Pancreas (tissue), 10 donors: ENCODE results near the gene RSPO4. TPM values are rescaled to one million over a fixed set of nuclear protein-coding genes. Genes with fewer than 3 reads are reported as not detected.

ENCODE experiments used
- ATAC-seq, 4 donors: fragments of 200-7000 bp; cut with Tn5 transposase; one replicate each; pipeline versions ENCODE4 v1.8.0 to v1.9.1; 2020; ENCODE audit warnings: mild to moderate bottlenecking in 4 of 4, moderate library complexity in 4 of 4
- DNase-seq, 6 donors: peaks; one replicate each; pipeline ENCODE4 v3.0.0-alpha.2; 2020
- FAIRE-seq: peaks from 2 replicates; lab custom pipeline; 2012; peaks lifted over from hg19 to GRCh38; lab: Jason Lieb, UNC
- H3K27ac ChIP-seq, 4 donors: fragments of 200-600 bp; sonication (generic); 1 replicate in 3 of 4; 2 replicates in 1 of 4; pipeline versions ENCODE4 v1.5.0 to v1.8.0; 2020
- H3K27me3 ChIP-seq, 4 donors: fragments of 200-600 bp; one replicate each; pipeline ENCODE4 v1.8.0; 2021
- H3K36me3 ChIP-seq, 3 donors: fragments of 200-600 bp; sonication (generic) in 1 of 3; one replicate each; pipeline versions ENCODE4 v1.5.0 to v1.8.0; 2020 to 2021
- H3K4me1 ChIP-seq, 3 donors: fragments of 200-600 bp; one replicate each; pipeline ENCODE4 v1.8.0; 2021
- H3K4me3 ChIP-seq, 4 donors: fragments of 200-600 bp; sonication (generic) in 2 of 4; one replicate each; pipeline versions ENCODE4 v1.5.0 to v1.8.0; 2020 to 2021
- H3K9me3 ChIP-seq, 4 donors: fragments of 200-600 bp; one replicate each; pipeline ENCODE4 v1.8.0; 2021
- WGBS, 2 donors: extraction: QIAGEN DNeasy Blood & Tissue Kit; methylation state at CpG; one replicate each; pipeline ENCODE4 v1.1.7; 2013; 5-methylcytosine and 5-hydroxymethylcytosine counted together
- intact Hi-C, 3 donors: fragments of 100-400 bp; cut with DNase I; formaldehyde crosslinking; loops; one replicate each; pipeline versions ENCODE4 v1.11.1 to v1.14.2; 2022
- polyA plus RNA-seq, 2 donors: library from polyadenylated mRNA; stranded (reverse); fragments of 200-250 nt; gene quantifications; one replicate each; pipeline ENCODE4 v1.2.3, GENCODE V29; 2013
- total RNA-seq, 6 donors: library from RNA; stranded (reverse); fragmentation: NEBNext Ultra II Directional in 4 of 6; extraction: Animal tissue kit (Norgen Biotek cat#: 25700) in 4 of 6; gene quantifications; one replicate each; pipeline versions ENCODE4 v1.2.1 to v1.2.4, GENCODE V29; 2021 to 2023
- TF ChIP-seq, protein P1 (sequence below), 4 donors: fragments of 200-600 bp; sonication (generic) in 3 of 4; IDR thresholded peaks; one replicate each; pipeline versions ENCODE4 v1.5.0 to v1.8.0; 2021; ENCODE audit warnings: antibody characterized with exemption in 4 of 4
- donor health status: healthy with polysubstance abuse.
- donor health status: DM: no; HTN: no; CAD: no; lungs with moderate emphysema.
- donor health status: DM: no; HTN: no; CAD: no.
- donor health status: control.
- donor health status: control.
- donor health status: Bipolar disorder and iron deficiency.
- donor health status: DM: yes; HTN: yes; CAD: no.
- donor health status: DM: no; HTN: no; CAD: no.
- donor health status: DM: no; HTN: no; CAD: no.
- donor health status: DM: yes; HTN: yes; CAD: no.

The RSPO4 gene
- total and polyA plus RNA-seq, 8 donors, result 0.08 to 0.28 (median 0.09) TPM; not detected in 3

DNA sequence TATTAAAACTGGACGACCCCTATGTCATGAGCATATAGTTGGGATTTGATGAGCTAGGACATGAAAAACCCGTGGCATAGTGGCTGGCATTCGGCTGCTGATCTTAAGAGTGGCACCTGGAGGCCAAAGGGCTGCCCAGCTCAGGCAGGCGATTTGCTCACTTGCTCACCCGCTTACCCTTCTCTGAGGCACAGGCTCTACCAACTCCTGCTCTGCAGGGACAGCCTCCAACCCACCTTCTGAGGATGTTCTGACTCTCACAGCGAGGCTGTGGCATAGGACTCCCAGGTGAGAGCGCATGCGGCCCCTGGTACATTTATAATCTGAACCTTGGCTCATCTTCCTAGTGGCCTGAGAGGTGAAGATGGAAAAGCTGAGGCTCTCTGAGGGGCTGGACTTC lies 995 bp downstream of the RSPO4 start:
- peaks cover 0 to 9% (median 3%) of the 10 kb centered on the region in 4 donors for H3K27me3 ChIP-seq
- no peak for FAIRE-seq
- TF ChIP-seq, protein P1, sequence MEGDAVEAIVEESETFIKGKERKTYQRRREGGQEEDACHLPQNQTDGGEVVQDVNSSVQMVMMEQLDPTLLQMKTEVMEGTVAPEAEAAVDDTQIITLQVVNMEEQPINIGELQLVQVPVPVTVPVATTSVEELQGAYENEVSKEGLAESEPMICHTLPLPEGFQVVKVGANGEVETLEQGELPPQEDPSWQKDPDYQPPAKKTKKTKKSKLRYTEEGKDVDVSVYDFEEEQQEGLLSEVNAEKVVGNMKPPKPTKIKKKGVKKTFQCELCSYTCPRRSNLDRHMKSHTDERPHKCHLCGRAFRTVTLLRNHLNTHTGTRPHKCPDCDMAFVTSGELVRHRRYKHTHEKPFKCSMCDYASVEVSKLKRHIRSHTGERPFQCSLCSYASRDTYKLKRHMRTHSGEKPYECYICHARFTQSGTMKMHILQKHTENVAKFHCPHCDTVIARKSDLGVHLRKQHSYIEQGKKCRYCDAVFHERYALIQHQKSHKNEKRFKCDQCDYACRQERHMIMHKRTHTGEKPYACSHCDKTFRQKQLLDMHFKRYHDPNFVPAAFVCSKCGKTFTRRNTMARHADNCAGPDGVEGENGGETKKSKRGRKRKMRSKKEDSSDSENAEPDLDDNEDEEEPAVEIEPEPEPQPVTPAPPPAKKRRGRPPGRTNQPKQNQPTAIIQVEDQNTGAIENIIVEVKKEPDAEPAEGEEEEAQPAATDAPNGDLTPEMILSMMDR (IDR thresholded peaks at IDR 0.05), result no peak

DNA sequence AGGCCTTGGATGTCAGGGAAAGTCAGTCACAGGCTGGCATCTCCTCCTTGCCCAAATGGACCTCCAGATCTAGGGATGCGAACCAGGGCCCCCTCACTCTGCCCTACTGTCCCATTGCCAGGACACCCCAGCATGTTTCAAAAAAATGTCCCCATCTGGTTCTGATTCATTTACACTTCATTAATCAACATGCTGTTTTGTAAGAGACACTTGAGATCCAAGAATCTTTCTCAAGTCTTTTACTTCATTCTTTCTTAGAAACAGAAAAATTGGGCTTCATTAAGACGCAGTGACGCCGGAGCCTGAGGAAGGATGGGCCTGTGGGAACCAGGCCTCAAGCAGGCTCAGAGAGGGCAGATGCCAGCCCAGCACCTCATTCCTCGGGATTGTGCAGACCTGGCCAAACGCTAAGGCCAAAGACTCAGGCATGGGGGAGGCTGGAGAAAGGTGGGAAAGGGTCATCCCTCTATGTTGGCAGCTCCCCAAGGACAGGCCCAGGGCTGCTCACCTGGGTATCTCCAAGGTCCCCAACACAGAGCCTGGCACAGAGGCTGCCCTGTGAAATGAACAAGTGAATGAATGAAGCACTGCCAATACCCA lies 3.8 kb downstream of the RSPO4 start:
- Histone ChIP-seq H3K4me1 (no peaks in the 10 kb centered on the region), H3K27me3 (peaks cover 0 to 5% (median 2%) of the 10 kb centered on the region in 4 donors), H3K27ac (no peak overlapping the region), H3K9me3 (no peaks in the 10 kb centered on the region), H3K4me3 (no peak overlapping the region), H3K36me3 (no peaks in the 10 kb centered on the region)
- TF ChIP-seq, protein P1 (IDR thresholded peaks at IDR 0.05), result no peak
- WGBS, 2 donors, result 55 to 72% methylated on average over 6 of the region's 6 CpGs
- intact Hi-C loops, result no loop called here
- ATAC-seq (no peak), DNase-seq (no peak), FAIRE-seq (no peak)

More for the DNA sequence above, 995 bp downstream of the RSPO4 start:
- H3K27ac ChIP-seq, result no peak overlapping the region
- intact Hi-C loops, result no loop called here
- no peaks in the 10 kb centered on the region for H3K9me3 ChIP-seq
- no peak overlapping the region for H3K4me3 ChIP-seq
- no peaks in the 10 kb centered on the region for H3K4me1 ChIP-seq
- no peaks in the 10 kb centered on the region for H3K36me3 ChIP-seq
- 70 to 73% methylated on average over 8 of the region's 8 CpGs for whole genome bisulfite sequencing, 2 donors
- ATAC-seq (no peak), DNase-seq (no peak)

DNA sequence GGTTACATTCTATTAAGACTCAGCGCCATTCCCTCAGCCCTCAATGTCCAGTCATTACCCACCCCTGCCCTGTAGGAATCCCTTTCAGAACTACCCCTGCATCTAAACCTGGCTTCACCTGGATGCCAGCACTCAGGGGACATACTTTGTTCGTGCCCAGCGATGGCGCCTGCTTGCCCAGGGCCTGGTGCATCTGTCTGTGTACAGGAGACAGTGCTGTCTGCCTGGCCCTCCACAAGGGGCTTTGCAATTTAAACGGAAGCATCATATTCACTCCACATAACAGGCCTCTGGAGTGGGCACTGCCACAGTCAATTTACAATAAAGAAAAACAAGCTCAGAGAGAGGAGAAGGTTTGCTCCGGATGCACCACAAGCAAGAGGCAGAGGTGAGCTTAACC lies 4.6 kb downstream of the RSPO4 start:
- FAIRE-seq (no peak), ATAC-seq (no peak), DNase-seq (no peak)
- no peaks in the 10 kb centered on the region for H3K4me1 ChIP-seq
- H3K27ac ChIP-seq, result no peak overlapping the region
- no peaks in the 10 kb centered on the region for H3K9me3 ChIP-seq
- intact Hi-C loops, result no loop called here
- 68 to 79% methylated on average over 6 of the region's 6 CpGs for WGBS, 2 donors
- TF ChIP-seq, protein P1 (IDR thresholded peaks at IDR 0.05), result no peak
- no peak overlapping the region for H3K4me3 ChIP-seq
- peaks cover 0 to 5% (median 0%) of the 10 kb centered on the region in 4 donors for H3K27me3 ChIP-seq
- H3K36me3 ChIP-seq, result no peaks in the 10 kb centered on the region

DNA sequence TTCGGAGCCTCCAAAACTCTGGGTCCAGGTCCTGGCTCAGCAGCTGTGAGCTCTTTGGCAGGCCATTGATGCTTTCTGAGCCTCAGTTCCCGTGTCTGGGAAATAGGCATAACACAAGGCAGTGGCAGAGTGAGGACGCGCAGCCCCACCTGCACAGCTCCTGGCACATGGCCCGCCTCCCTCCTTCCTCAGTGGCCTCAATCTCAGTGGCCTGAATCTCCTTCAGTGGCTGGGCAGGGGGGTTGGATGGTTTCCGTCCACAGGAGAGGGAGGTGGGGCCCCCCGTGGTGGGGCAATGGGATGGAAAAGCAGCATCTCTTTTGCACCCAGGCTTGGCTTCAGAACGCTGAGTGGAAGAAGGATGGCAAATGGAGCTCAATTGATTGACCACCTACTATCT lies 5.1 kb downstream of the RSPO4 start:
- 58 to 70% methylated on average over 8 of the region's 8 CpGs for WGBS, 2 donors
- FAIRE-seq (no peak), DNase-seq (no peak), ATAC-seq (no peak)
- H3K4me1 ChIP-seq, result no peaks in the 10 kb centered on the region
- H3K27me3 ChIP-seq, result peaks cover 0 to 5% (median under 1%) of the 10 kb centered on the region in 4 donors
- H3K36me3 ChIP-seq, result no peaks in the 10 kb centered on the region
- no peak overlapping the region for H3K27ac ChIP-seq
- TF ChIP-seq, protein P1 (IDR thresholded peaks at IDR 0.05), result no peak
- intact Hi-C loops, result no loop called here
- H3K9me3 ChIP-seq, result no peaks in the 10 kb centered on the region
- no peak overlapping the region for H3K4me3 ChIP-seq

DNA sequence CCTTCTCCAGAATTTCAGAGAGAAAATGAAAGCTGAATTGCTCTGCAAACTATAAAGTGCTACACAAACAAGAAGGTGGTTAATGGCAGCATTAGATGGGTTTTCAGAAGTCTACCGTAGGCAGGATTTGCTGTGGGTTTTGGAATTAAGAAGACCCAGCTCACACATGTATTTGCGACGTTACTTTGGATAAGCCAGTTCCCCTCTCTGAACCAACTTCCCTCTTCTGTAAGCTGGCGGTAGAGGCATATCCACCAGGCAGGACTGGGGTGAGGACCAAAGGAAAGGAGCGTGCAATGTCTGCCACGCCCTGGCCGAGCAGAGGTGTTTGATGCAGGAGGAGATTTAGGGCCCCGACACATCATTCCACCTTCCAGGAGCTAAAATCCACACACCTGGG lies 6.9 kb downstream of the RSPO4 start:
- 68 to 88% methylated on average over 8 of the region's 8 CpGs for WGBS, 2 donors
- H3K4me3 ChIP-seq, result no peak overlapping the region
- no peaks in the 10 kb centered on the region for H3K36me3 ChIP-seq
- no peak overlapping the region for H3K27ac ChIP-seq
- TF ChIP-seq, protein P1 (IDR thresholded peaks at IDR 0.05), result no peak
- no peaks in the 10 kb centered on the region for H3K9me3 ChIP-seq
- intact Hi-C loops, result no loop called here
- H3K4me1 ChIP-seq, result no peaks in the 10 kb centered on the region
- FAIRE-seq (no peak), DNase-seq (no peak), ATAC-seq (no peak)
- H3K27me3 ChIP-seq, result peaks cover 0 to 9% (median 2%) of the 10 kb centered on the region in 4 donors
